GM18861 (cell line): ENCODE measurements around the gene RTP1.
"Not testable (repeated sequence)": the region's sequence is repeated elsewhere in the genome, so short reads cannot be mapped to it uniquely, and the experiment has no call there.

Source experiments
- ATAC-seq: cut with Tn5 transposase; IDR thresholded peaks from one replicate; pipeline ENCODE4 v1.9.1; 2021; ENCODE audit not compliant: unreplicated experiment

The RTP1 gene

DNA sequence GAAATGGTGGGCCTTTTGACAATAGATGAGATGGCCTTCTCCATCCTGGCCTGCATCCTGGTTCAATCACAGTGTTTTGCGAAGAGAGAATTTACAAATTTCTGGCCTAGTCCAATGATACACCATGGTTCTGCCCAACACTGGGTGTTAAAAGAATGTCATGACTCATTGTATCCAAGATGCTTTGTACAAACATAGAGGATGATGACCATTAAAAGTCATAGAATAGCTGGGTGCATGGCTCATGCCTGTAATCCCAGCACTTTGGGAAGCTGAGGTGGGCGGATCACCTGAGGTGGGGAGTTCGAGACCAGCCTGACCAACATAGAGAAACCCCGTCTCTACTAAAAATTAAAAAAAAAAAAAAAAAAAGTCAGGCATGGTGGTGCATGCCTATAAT, 41.5 kb downstream of the RTP1 start:
- not testable (repeated sequence) for ATAC-seq

DNA sequence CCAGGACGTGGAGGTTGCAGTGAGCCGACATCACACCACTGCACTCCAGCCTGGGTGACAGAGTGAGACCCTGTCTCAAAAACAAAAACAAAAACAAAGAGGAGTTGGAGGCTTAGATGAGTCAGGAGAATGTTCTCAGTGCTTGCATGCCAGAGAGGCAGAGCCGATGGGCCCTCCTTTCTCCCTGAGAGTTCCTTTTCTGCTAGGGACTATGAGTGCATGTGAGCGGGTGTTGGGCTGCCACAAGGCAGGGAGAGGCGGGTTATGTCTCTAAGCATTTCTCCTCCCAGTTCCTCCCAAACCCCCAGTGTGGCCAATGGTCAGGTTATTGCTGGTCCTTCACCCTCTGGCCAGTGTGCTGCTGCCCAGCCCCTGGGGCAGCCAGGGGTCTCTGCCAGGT, 45.1 kb downstream of the RTP1 start:
- no peak for ATAC-seq

- no peak for ATAC-seq
These were observed 45.6 kb downstream of the RTP1 start for GRCh38 chr3:187242900-187243299.

- no peak for ATAC-seq
These were observed 46.7 kb downstream of the RTP1 start for GRCh38 chr3:187243933-187244524.

DNA sequence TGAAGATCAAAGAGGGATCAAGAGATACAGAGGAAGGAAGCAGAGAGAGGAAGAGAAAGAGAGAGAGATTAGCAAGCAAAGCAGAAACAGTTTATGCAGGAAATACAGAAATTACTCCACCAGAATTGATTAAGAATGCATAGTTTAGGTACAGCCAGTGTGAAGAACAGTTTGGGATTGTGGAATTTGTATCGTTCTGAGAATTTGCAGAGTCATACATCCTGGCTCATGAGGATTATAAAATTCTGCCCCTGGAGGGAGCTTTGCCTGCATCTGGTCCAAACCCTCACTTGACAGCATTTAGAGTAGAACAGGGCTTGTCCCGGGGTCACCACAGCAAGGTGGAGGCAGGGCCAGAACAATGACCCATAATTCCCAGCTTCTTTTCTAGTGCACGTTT, 50.1 kb downstream of the RTP1 start:
- ATAC-seq, result no peak
